GM23338 (cell line): ENCODE measurements around the gene XPC. TPM values are rescaled to one million over a fixed set of nuclear protein-coding genes. Genes with fewer than 3 reads are reported as not detected.

Source experiments
- ATAC-seq: fragments of 200-7000 bp; cut with Tn5 transposase; 3 replicates; pipeline ENCODE4 v1.9.1; 2020
- DNase-seq: peaks from one replicate; pipeline ENCODE4 v3.0.0-alpha.2; 2015; ENCODE audit warnings: low spot score
- H2AFZ ChIP-seq: fragments of 200-600 bp; sonication (generic); 2 replicates; pipeline ENCODE4 v1.8.0; 2016; ENCODE audit warnings: antibody characterized with exemption, mild to moderate bottlenecking, moderate library complexity
- H3F3A ChIP-seq: fragments of 200-600 bp; sonication (generic); replicated peaks from 2 replicates; pipeline ENCODE4 v1.8.0; 2017; ENCODE audit warnings: antibody characterized with exemption, mixed run types, low read depth
- H3K27ac ChIP-seq: fragments of 200-600 bp; sonication (generic); 2 replicates; pipeline ENCODE4 v1.6.1; 2016; ENCODE audit warnings: low read depth
- H3K27me3 ChIP-seq: fragments of 200-600 bp; sonication (generic); 2 replicates; pipeline ENCODE4 v1.8.0; 2016; ENCODE audit warnings: mild to moderate bottlenecking, mixed run types, moderate library complexity; ENCODE audit not compliant: insufficient read depth
- H3K36me3 ChIP-seq: fragments of 200-600 bp; sonication (generic); 2 replicates; pipeline ENCODE4 v1.8.0; 2016; ENCODE audit warnings: mild to moderate bottlenecking; ENCODE audit not compliant: insufficient read depth
- H3K4me1 ChIP-seq: fragments of 200-600 bp; sonication (generic); 2 replicates; pipeline ENCODE4 v1.8.0; 2016; ENCODE audit warnings: mild to moderate bottlenecking, moderate library complexity; ENCODE audit not compliant: insufficient read depth
- H3K4me2 ChIP-seq: fragments of 200-600 bp; sonication (generic); 2 replicates; pipeline ENCODE4 v1.7.1; 2017; ENCODE audit warnings: mixed run types
- H3K4me3 ChIP-seq: fragments of 200-600 bp; sonication (generic); 2 replicates; pipeline ENCODE4 v1.6.1; 2016; ENCODE audit warnings: mixed run types
- H3K79me2 ChIP-seq: fragments of 200-600 bp; sonication (generic); replicated peaks from 2 replicates; pipeline ENCODE4 v1.8.0; 2017; ENCODE audit warnings: mild to moderate bottlenecking; ENCODE audit not compliant: insufficient read depth
- H3K9me2 ChIP-seq: fragments of 200-600 bp; sonication (generic); 2 replicates; pipeline ENCODE4 v1.8.0; 2017; ENCODE audit not compliant: insufficient read depth
- H4K20me1 ChIP-seq: fragments of 200-600 bp; sonication (generic); replicated peaks from 2 replicates; pipeline ENCODE4 v1.8.0; 2017; ENCODE audit warnings: mild to moderate bottlenecking; ENCODE audit not compliant: insufficient read depth
- H3K27ac Mint-ChIP-seq: 2 replicates; pipeline ENCODE4 v1.8.0; 2020; ENCODE audit warnings: inconsistent platforms, mild to moderate bottlenecking, moderate library complexity, mixed read lengths
- H3K27me3 Mint-ChIP-seq: 3 replicates; pipeline ENCODE4 v1.8.0; 2022; ENCODE audit warnings: low read depth, mild to moderate bottlenecking, moderate library complexity, mixed read lengths, inconsistent platforms; ENCODE audit not compliant: insufficient read depth, poor library complexity
- H3K36me3 Mint-ChIP-seq: 3 replicates; pipeline ENCODE4 v1.8.0; 2021; ENCODE audit warnings: low read depth, mild to moderate bottlenecking, inconsistent platforms, moderate library complexity, mixed read lengths
- H3K4me1 Mint-ChIP-seq: 3 replicates; pipeline ENCODE4 v1.8.0; 2020; ENCODE audit warnings: mild to moderate bottlenecking, inconsistent platforms, mixed read lengths
- H3K4me3 Mint-ChIP-seq: 3 replicates; pipeline ENCODE4 v1.8.0; 2021; ENCODE audit warnings: moderate library complexity, mild to moderate bottlenecking, inconsistent platforms, mixed read lengths
- H3K9me3 Mint-ChIP-seq: 3 replicates; pipeline ENCODE4 v1.8.0; 2020; ENCODE audit warnings: moderate library complexity, mild to moderate bottlenecking, inconsistent platforms, mixed read lengths
- CREB1 ChIP-seq: fragments of 250-450 bp; sonication (Bioruptor Pico); IDR thresholded peaks from 2 replicates; pipeline ENCODE4 v1.5.0; 2020; ENCODE audit warnings: low read depth, mild to moderate bottlenecking, moderate library complexity
- CTCF ChIP-seq, 2 experiments: fragments of 200-600 bp in 1 of 2; sonication (generic) in 1 of 2; conservative IDR thresholded peaks; 2 replicates each; pipeline versions ENCODE4 v1.5.1 to v1.6.1; 2016 to 2017; ENCODE audit warnings: antibody characterized with exemption in 2 of 2, low read depth in 2 of 2, mild to moderate bottlenecking in 2 of 2, moderate library complexity in 1 of 2
- ETS1 ChIP-seq: IDR thresholded peaks from 2 replicates; pipeline ENCODE4 v1.6.1; 2016; ENCODE audit warnings: antibody characterized with exemption
- EZH2 ChIP-seq: fragments of 200-600 bp; sonication (generic); IDR thresholded peaks from one replicate; pipeline ENCODE4 v1.8.0; 2017; ENCODE audit warnings: antibody characterized with exemption, mild to moderate bottlenecking, low read depth; ENCODE audit not compliant: unreplicated experiment
- EZH2phosphoT487 ChIP-seq: fragments of 200-600 bp; sonication (generic); IDR thresholded peaks from one replicate; pipeline ENCODE4 v1.8.1; 2018; ENCODE audit warnings: antibody characterized with exemption; ENCODE audit not compliant: unreplicated experiment
- JUNB ChIP-seq: IDR thresholded peaks from one replicate; pipeline ENCODE4 v1.6.1; 2016; ENCODE audit warnings: antibody characterized with exemption; ENCODE audit not compliant: unreplicated experiment
- NANOG ChIP-seq: IDR thresholded peaks from 2 replicates; pipeline ENCODE4 v1.6.1; 2016; ENCODE audit warnings: antibody characterized with exemption, borderline replicate concordance
- POLR2AphosphoS5 ChIP-seq: IDR thresholded peaks from 2 replicates; pipeline ENCODE4 v1.6.1; 2016; ENCODE audit warnings: antibody characterized with exemption, low read depth
- REST ChIP-seq: IDR thresholded peaks from one replicate; pipeline ENCODE4 v1.6.1; 2018; ENCODE audit warnings: antibody characterized with exemption; ENCODE audit not compliant: unreplicated experiment
- STAT1 ChIP-seq: IDR thresholded peaks from one replicate; pipeline ENCODE4 v1.6.1; 2016; ENCODE audit warnings: antibody characterized with exemption; ENCODE audit not compliant: unreplicated experiment
- ZNF114 ChIP-seq: fragments of 250-450 bp; sonication (Bioruptor Pico); IDR thresholded peaks from 2 replicates; pipeline ENCODE4 v1.5.0; 2020; ENCODE audit warnings: mild to moderate bottlenecking, moderate library complexity
- ZNF331 ChIP-seq: fragments of 250-450 bp; sonication (Bioruptor Pico); IDR thresholded peaks from 2 replicates; pipeline ENCODE4 v1.5.0; 2020; ENCODE audit warnings: low read depth, mild to moderate bottlenecking, moderate library complexity
- ZNF462 ChIP-seq: fragments of 250-450 bp; sonication (Bioruptor Pico); IDR thresholded peaks from 2 replicates; pipeline ENCODE4 v1.5.0; 2020; ENCODE audit warnings: mild to moderate bottlenecking, moderate library complexity
- polyA plus RNA-seq: library from polyadenylated mRNA; unstranded; fragments of >200 nt; fragmentation: Nextera tagmentation; extraction: Ambion mirVana; gene quantifications from 2 replicates; pipeline ENCODE4 v1.2.1, GENCODE V29; 2016
- total RNA-seq: library from RNA; depleted of rRNA; stranded (reverse); fragments of >200 nt; shearing (Covaris generic); gene quantifications from 2 replicates; pipeline ENCODE4 v1.2.3, GENCODE V29; 2014

Gene XPC
- total and polyA plus RNA-seq, 2 experiments from 2014 or later, result 34.9 to 41.5 TPM

GRCh38 chr3:14188041-14188754, 9.8 kb upstream of the XPC start:
- no peaks in the 10 kb centered on the region for H3K27me3 Mint-ChIP-seq
- H3K4me3 ChIP-seq, result no peak overlapping the region
- H3K4me1 Mint-ChIP-seq, result peaks cover 3% of the 10 kb centered on the region; the same call in 2 of the 3 replicates
- no peaks in the 10 kb centered on the region for H3F3A ChIP-seq
- peaks cover 32% of the 10 kb centered on the region for H4K20me1 ChIP-seq
- H3K4me2 ChIP-seq, result no peak overlapping the region
- no peaks in the 10 kb centered on the region for H3K9me2 ChIP-seq
- H3K36me3 ChIP-seq, result peaks cover 25% of the 10 kb centered on the region; the same call in 1 of the 2 replicates
- no peaks in the 10 kb centered on the region for H3K4me1 ChIP-seq
- H2AFZ ChIP-seq, result no peak overlapping the region
- peaks cover 73% of the 10 kb centered on the region for H3K79me2 ChIP-seq
- TF ChIP-seq CREB1 (CRISPR knock-in tag) (no peak), NANOG (no peak), ZNF331 (no peak), STAT1 (no peak), ZNF114 (no peak), EZH2 (no peak), POLR2AphosphoS5 (no peak), JUNB (no peak), ETS1 (no peak), ZNF462 (CRISPR knock-in tag) (no peak), CTCF (conservative IDR thresholded peaks at IDR 0.05; ENCODE audit: low read depth in 2 of 2) (no peak), EZH2phosphoT487 (no peak), REST (no peak)
- no peak for ATAC-seq
- peaks cover 56% of the 10 kb centered on the region for H3K36me3 Mint-ChIP-seq
- no peak overlapping the region for H3K4me3 Mint-ChIP-seq
- no peaks in the 10 kb centered on the region; the same call in 2 of the 3 replicates for H3K9me3 Mint-ChIP-seq
- no peak for DNase-seq
- no peaks in the 10 kb centered on the region for H3K27me3 ChIP-seq
- no peak overlapping the region for H3K27ac ChIP-seq
- no peak overlapping the region for H3K27ac Mint-ChIP-seq
